Measurements from ENCODE around the gene B4GALT5. TPM values are rescaled to one million over a fixed set of nuclear protein-coding genes. Genes with fewer than 3 reads are reported as not detected.
A peak's percentile ranks its signal among the peaks of the same experiment; 100 is the strongest.

The B4GALT5 gene
- total and polyA plus RNA-seq, 7 donors = 32.0 to 284 (median 75.3) TPM

GRCh38 chr20:49635166-49635565 is 78.5 kb downstream of the B4GALT5 start:
- Histone ChIP-seq H3K9me3 (no peaks in the 10 kb centered on the region), H3K27ac (peak overlapping the region; percentile 60), H3K4me1 (peaks cover 44% of the 10 kb centered on the region), H3K4me3 (no peak overlapping the region), H3K36me3 (ENCODE audit: insufficient read depth in 1 of 2, low read depth in 1 of 2) (peaks cover 8 to 68% of the 10 kb centered on the region in 2 donors), H3K27me3 (ENCODE audit: insufficient read depth in 3 of 3, low read length in 2 of 3) (no peaks in the 10 kb centered on the region)
- intact Hi-C loops (cut with DNase I) = no loop called here
- WGBS, 3 donors = 26 to 40% (median 34%) methylated on average over 15 to 16 of the region's 16 CpGs
- DNase-seq (peak; percentile 46 to 62), ATAC-seq (peak; percentile 26 to 49 (median 30))
- no peak for TF ChIP-seq CTCF (IDR thresholded peaks at IDR 0.05)

- H3K4me1 ChIP-seq = peaks cover 44% of the 10 kb centered on the region
- peaks cover under 1% of the 10 kb centered on the region for H3K9me3 ChIP-seq
- H3K4me3 ChIP-seq = no peak overlapping the region
- WGBS, 3 donors = 84 to 88% (median 86%) methylated on average over 5 of the region's 5 CpGs
- no peak for TF ChIP-seq CTCF (IDR thresholded peaks at IDR 0.05)
- no peak for DNase-seq
- H3K27me3 ChIP-seq (ENCODE audit: insufficient read depth in 3 of 3, low read length in 2 of 3) = no peaks in the 10 kb centered on the region
- no peak overlapping the region for H3K27ac ChIP-seq
- no peak for ATAC-seq
- intact Hi-C loops (cut with DNase I) = no loop called here
- H3K36me3 ChIP-seq (ENCODE audit: insufficient read depth in 1 of 2, low read depth in 1 of 2) = peaks cover 5 to 57% of the 10 kb centered on the region in 2 donors
Measured at GRCh38 chr20:49634116-49634515, 79.6 kb downstream of the B4GALT5 start.

GRCh38 chr20:49633643-49634042 is 80.0 kb downstream of the B4GALT5 start:
- 67 to 80% (median 70%) methylated on average over 4 of the region's 4 CpGs for WGBS, 3 donors
- intact Hi-C loops (cut with DNase I) = no loop called here
- Histone ChIP-seq H3K36me3 (ENCODE audit: insufficient read depth in 1 of 2, low read depth in 1 of 2) (peaks cover 5 to 52% of the 10 kb centered on the region in 2 donors), H3K27ac (no peak overlapping the region), H3K4me1 (peaks cover 44% of the 10 kb centered on the region), H3K4me3 (no peak overlapping the region), H3K27me3 (ENCODE audit: insufficient read depth in 3 of 3, low read length in 2 of 3) (no peaks in the 10 kb centered on the region), H3K9me3 (peaks cover 3% of the 10 kb centered on the region)
- TF ChIP-seq CTCF (IDR thresholded peaks at IDR 0.05) = no peak
- no peak for ATAC-seq
- no peak for DNase-seq

GRCh38 chr20:49633023-49633422 is 80.7 kb downstream of the B4GALT5 start:
- H3K27ac ChIP-seq = no peak overlapping the region
- TF ChIP-seq CTCF (IDR thresholded peaks at IDR 0.05) = no peak
- peaks cover 5 to 46% of the 10 kb centered on the region in 2 donors for H3K36me3 ChIP-seq (ENCODE audit: insufficient read depth in 1 of 2, low read depth in 1 of 2)
- ATAC-seq (no peak), DNase-seq (no peak)
- intact Hi-C loops (cut with DNase I) = no loop called here
- no peaks in the 10 kb centered on the region for H3K27me3 ChIP-seq (ENCODE audit: insufficient read depth in 3 of 3, low read length in 2 of 3)
- H3K4me1 ChIP-seq = peaks cover 44% of the 10 kb centered on the region
- no peak overlapping the region for H3K4me3 ChIP-seq
- peaks cover 7% of the 10 kb centered on the region for H3K9me3 ChIP-seq
- WGBS, 3 donors = 90 to 94% (median 93%) methylated on average over 5 of the region's 5 CpGs

GRCh38 chr20:49631856-49632418 is 81.7 kb downstream of the B4GALT5 start:
- peaks cover 7% of the 10 kb centered on the region for H3K9me3 ChIP-seq
- peak overlapping the region; percentile 72 for H3K27ac ChIP-seq
- peaks cover 5 to 35% of the 10 kb centered on the region in 2 donors for H3K36me3 ChIP-seq (ENCODE audit: insufficient read depth in 1 of 2, low read depth in 1 of 2)
- peaks cover 39% of the 10 kb centered on the region for H3K4me1 ChIP-seq
- 88 to 92% (median 90%) methylated on average over 15 of the region's 15 CpGs for WGBS, 3 donors
- intact Hi-C loops (cut with DNase I) = no loop called here
- no peaks in the 10 kb centered on the region for H3K27me3 ChIP-seq (ENCODE audit: insufficient read depth in 3 of 3, low read length in 2 of 3)
- peak in 1 of 4 donors; percentile 1 for ATAC-seq
- no peak for DNase-seq
- H3K4me3 ChIP-seq = no peak overlapping the region
- no peak for TF ChIP-seq CTCF (IDR thresholded peaks at IDR 0.05)

All from psoas muscle (tissue), 8 donors.